ENCODE results near the gene GRIP1. TPM values are rescaled to one million over a fixed set of nuclear protein-coding genes. Genes with fewer than 3 reads are reported as not detected.

Gene GRIP1
- total RNA-seq, 1 donor from 2014 or later = 4.2 TPM

DNA sequence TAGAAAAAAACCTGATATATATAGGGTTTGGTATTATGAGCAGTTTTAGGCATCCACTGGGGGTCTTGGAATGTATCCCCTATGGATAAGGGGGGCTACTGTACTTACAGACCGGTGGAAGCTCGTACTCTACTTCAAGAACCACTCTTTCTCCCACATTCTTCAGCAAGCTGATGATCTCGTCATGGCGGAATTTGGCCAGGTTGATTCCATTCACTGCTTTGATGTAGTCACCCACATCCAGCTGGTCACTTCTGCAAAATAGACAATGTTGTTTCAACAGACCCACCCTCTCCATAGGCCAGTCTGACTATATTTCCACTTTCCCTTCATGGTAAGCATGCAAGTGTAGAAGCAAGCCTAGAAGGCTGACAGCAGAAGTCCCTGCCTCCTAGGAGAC is 139.9 kb downstream of the GRIP1 start:
- TF ChIP-seq, protein P1, sequence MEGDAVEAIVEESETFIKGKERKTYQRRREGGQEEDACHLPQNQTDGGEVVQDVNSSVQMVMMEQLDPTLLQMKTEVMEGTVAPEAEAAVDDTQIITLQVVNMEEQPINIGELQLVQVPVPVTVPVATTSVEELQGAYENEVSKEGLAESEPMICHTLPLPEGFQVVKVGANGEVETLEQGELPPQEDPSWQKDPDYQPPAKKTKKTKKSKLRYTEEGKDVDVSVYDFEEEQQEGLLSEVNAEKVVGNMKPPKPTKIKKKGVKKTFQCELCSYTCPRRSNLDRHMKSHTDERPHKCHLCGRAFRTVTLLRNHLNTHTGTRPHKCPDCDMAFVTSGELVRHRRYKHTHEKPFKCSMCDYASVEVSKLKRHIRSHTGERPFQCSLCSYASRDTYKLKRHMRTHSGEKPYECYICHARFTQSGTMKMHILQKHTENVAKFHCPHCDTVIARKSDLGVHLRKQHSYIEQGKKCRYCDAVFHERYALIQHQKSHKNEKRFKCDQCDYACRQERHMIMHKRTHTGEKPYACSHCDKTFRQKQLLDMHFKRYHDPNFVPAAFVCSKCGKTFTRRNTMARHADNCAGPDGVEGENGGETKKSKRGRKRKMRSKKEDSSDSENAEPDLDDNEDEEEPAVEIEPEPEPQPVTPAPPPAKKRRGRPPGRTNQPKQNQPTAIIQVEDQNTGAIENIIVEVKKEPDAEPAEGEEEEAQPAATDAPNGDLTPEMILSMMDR (IDR thresholded peaks at IDR 0.05) = no peak
- TF ChIP-seq POLR2AphosphoS5 (IDR thresholded peaks at IDR 0.05; ENCODE audit: insufficient read depth in 1 of 2, low read depth in 1 of 2) (no peak), POLR2A (IDR thresholded peaks at IDR 0.05) (no peak)
- intact Hi-C loops (cut with DNase I) = no loop called here
- Histone ChIP-seq H3K27me3 (no peaks in the 10 kb centered on the region), H3K4me3 (no peak overlapping the region), H3K9me3 (no peaks in the 10 kb centered on the region), H3K27ac (no peak overlapping the region), H3K36me3 (no peaks in the 10 kb centered on the region), H3K4me1 (no peaks in the 10 kb centered on the region)
- no peak for DNase-seq (ENCODE audit: extremely low spot score in 2 of 2)

DNA sequence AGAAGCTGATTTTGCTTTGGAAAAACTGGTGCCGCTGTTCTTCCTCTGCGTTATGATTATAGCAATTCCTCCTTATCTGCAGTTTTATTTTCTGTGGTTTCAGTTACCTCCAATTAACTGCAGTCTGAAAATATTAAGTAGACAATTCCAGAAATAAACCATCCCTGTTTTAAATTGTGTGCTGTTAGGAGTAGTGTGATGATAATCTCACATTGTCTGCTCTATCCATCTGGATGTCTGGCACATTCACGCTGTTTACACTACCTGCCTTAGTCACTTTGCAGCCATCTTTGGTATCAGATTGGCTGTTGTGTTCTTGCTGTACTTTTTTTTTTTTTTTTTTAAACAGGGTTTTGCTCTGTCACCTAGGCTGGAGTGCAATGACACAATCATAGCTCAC is 141.0 kb downstream of the GRIP1 start:
- H3K4me1 ChIP-seq = no peaks in the 10 kb centered on the region
- H3K36me3 ChIP-seq = no peaks in the 10 kb centered on the region
- H3K27ac ChIP-seq = no peak overlapping the region
- no peaks in the 10 kb centered on the region for H3K27me3 ChIP-seq
- no peak overlapping the region for H3K4me3 ChIP-seq
- TF ChIP-seq POLR2A (IDR thresholded peaks at IDR 0.05) = no peak
- no peak for TF ChIP-seq POLR2AphosphoS5 (IDR thresholded peaks at IDR 0.05; ENCODE audit: insufficient read depth in 1 of 2, low read depth in 1 of 2)
- TF ChIP-seq, protein P1 (IDR thresholded peaks at IDR 0.05) = no peak
- DNase-seq (ENCODE audit: extremely low spot score in 2 of 2) = no peak
- H3K9me3 ChIP-seq = no peaks in the 10 kb centered on the region
- intact Hi-C loops (cut with DNase I) = no loop called here

DNA sequence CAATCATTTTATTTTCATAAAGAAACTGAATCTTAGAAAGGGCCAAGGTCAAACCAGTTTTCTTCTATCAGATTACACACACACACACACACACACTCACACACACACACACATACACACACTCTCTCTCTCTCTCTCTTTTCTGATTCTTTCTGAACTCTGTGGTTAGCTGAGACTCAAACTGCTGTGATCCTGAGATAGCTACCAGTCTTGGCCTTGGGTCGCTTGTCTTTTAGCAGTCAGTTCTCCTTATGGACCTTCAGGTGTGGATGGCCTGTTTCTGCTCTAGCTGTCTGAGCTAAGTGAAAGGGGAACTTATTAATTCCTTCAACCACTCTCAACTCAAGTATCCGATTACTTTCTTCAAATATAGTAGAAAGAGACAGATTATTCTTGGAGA is 145.1 kb downstream of the GRIP1 start:
- intact Hi-C loops (cut with DNase I) = no loop called here
- no peaks in the 10 kb centered on the region for H3K36me3 ChIP-seq
- no peak for DNase-seq (ENCODE audit: extremely low spot score in 2 of 2)
- H3K4me3 ChIP-seq = no peak overlapping the region
- TF ChIP-seq POLR2A (IDR thresholded peaks at IDR 0.05) (no peak), POLR2AphosphoS5 (IDR thresholded peaks at IDR 0.05; ENCODE audit: insufficient read depth in 1 of 2, low read depth in 1 of 2) (no peak)
- TF ChIP-seq, protein P1 (IDR thresholded peaks at IDR 0.05) = no peak
- H3K4me1 ChIP-seq = no peaks in the 10 kb centered on the region
- H3K27me3 ChIP-seq = no peaks in the 10 kb centered on the region
- no peak overlapping the region for H3K27ac ChIP-seq
- no peaks in the 10 kb centered on the region for H3K9me3 ChIP-seq

DNA sequence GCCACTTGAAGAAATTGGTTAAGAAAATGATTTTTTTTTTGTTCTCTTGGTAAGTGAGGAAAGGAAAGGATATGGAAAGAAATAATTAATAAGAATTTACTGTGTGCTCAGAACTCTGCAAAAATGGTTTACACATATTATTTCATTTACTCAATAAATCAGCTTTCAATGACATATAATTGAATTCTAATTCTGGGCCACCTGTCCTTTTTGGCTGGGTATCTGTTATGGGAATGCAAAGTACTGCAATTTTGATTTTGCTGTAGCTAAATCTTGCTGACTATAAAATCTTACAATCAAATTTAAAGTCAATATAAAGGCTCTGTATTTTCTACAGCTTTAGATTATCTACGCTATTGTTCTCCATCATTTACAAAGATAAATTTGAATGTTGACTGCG is 147.1 kb downstream of the GRIP1 start:
- no peaks in the 10 kb centered on the region for H3K36me3 ChIP-seq
- no peaks in the 10 kb centered on the region for H3K27me3 ChIP-seq
- no peak for TF ChIP-seq POLR2AphosphoS5 (IDR thresholded peaks at IDR 0.05; ENCODE audit: insufficient read depth in 1 of 2, low read depth in 1 of 2)
- no peak for TF ChIP-seq POLR2A (IDR thresholded peaks at IDR 0.05)
- TF ChIP-seq, protein P1 (IDR thresholded peaks at IDR 0.05) = no peak
- intact Hi-C loops (cut with DNase I) = no loop called here
- H3K27ac ChIP-seq = no peak overlapping the region
- DNase-seq (ENCODE audit: extremely low spot score in 2 of 2) = no peak
- H3K4me1 ChIP-seq = no peaks in the 10 kb centered on the region
- H3K9me3 ChIP-seq = no peaks in the 10 kb centered on the region
- H3K4me3 ChIP-seq = no peak overlapping the region

DNA sequence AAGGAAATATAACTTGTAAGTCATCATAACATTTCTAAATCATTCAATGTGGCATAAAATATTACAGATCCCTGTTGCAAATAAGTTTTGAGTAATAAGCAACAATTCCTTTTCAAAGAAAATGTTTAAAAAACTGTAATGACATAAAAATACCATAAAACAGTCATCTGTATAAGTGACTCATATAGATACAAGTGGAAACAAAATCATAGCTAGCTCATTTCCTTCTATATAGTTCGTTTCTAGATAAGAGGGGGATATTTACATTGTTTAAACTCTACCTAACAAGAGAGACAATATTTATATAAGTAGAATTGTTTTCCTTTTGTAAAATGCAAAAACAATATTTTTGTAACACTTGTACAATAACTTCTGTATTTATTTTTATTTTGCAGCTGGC is 148.9 kb downstream of the GRIP1 start:
- no peak for TF ChIP-seq POLR2AphosphoS5 (IDR thresholded peaks at IDR 0.05; ENCODE audit: insufficient read depth in 1 of 2, low read depth in 1 of 2)
- TF ChIP-seq POLR2A (IDR thresholded peaks at IDR 0.05) = no peak
- TF ChIP-seq, protein P1 (IDR thresholded peaks at IDR 0.05) = no peak
- Histone ChIP-seq H3K4me1 (no peaks in the 10 kb centered on the region), H3K36me3 (no peaks in the 10 kb centered on the region), H3K4me3 (no peak overlapping the region), H3K27ac (no peak overlapping the region), H3K27me3 (no peaks in the 10 kb centered on the region), H3K9me3 (no peaks in the 10 kb centered on the region)
- intact Hi-C loops (cut with DNase I) = no loop called here
- DNase-seq (ENCODE audit: extremely low spot score in 2 of 2) = no peak

Data from vagina (tissue), 2 donors.